Peyer's patch (tissue), 4 donors: ENCODE results near the gene CRTAC1. TPM values are rescaled to one million over a fixed set of nuclear protein-coding genes. Genes with fewer than 3 reads are reported as not detected.

Experiments
- DNase-seq, 3 donors: peaks; one replicate each; pipeline ENCODE4 v3.0.0-alpha.2; 2017 to 2019
- H3K27ac ChIP-seq, 4 donors: fragments of 200-600 bp; sonication (generic); one replicate each; pipeline ENCODE4 v1.5.1; 2016 to 2019
- H3K27me3 ChIP-seq, 2 donors: fragments of 200-600 bp; sonication (generic); one replicate each; pipeline ENCODE4 v1.5.1; 2019
- H3K36me3 ChIP-seq, 3 donors: fragments of 200-600 bp; sonication (generic); one replicate each; pipeline ENCODE4 v1.5.1; 2016 to 2019
- H3K4me1 ChIP-seq, 4 donors: fragments of 200-600 bp; sonication (generic); one replicate each; pipeline ENCODE4 v1.5.1; 2016 to 2019
- H3K4me3 ChIP-seq, 4 donors: fragments of 200-600 bp; sonication (generic); 1 replicate in 3 of 4; 2 replicates in 1 of 4; pipeline ENCODE4 v1.5.1; 2016 to 2019; ENCODE audit warnings: mild to moderate bottlenecking in 1 of 4
- H3K9me3 ChIP-seq, 4 donors: fragments of 200-600 bp; sonication (generic); one replicate each; pipeline ENCODE4 v1.5.1; 2016 to 2019; ENCODE audit warnings: mild to moderate bottlenecking in 1 of 4
- POLR2A ChIP-seq, 2 donors: fragments of 450-650 bp; IDR thresholded peaks; one replicate each; pipeline ENCODE4 v1.5.1; 2017; ENCODE audit warnings: antibody characterized with exemption in 2 of 2, mild to moderate bottlenecking in 2 of 2, moderate library complexity in 2 of 2
- total RNA-seq, 4 donors: library from RNA; depleted of rRNA; stranded (reverse); fragments of >200 nt; gene quantifications; one replicate each; pipeline ENCODE4 v1.1.0, GENCODE V29; 2016
- TF ChIP-seq, protein P1 (sequence below), 6 experiments: fragments of 450-650 bp in 4 of 6; fragments of 200-600 bp in 2 of 6; sonication (generic) in 1 of 6; IDR thresholded peaks; one replicate each; pipeline ENCODE4 v1.5.1; 2017 to 2019; ENCODE audit warnings: antibody characterized with exemption in 6 of 6, mild to moderate bottlenecking in 3 of 6, moderate library complexity in 1 of 6

Gene CRTAC1
- total RNA-seq, 4 donors from 2014 or later = 0.53 TPM; not detected in 3

DNA sequence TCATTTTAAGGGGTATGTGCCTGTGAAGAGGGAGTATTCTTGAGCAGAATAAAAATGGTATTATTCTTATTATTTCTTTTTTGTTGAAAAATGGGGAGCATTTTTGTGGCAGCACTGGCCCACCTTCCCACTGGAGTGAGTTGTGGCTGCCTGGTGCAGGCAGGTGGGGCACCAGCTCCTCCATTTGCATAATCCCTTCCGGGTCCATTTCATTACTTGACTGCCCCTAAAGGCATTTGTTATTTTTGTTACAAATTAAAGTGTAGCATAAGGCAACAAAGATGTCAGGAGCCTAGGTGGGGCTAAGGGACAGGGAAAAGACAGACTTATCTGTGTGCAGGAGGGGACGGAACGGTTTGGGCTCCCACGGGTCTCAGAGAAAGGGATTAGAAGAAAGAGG, 154.0 kb downstream of the CRTAC1 start:
- H3K4me3 ChIP-seq = no peak overlapping the region
- no peaks in the 10 kb centered on the region for H3K4me1 ChIP-seq
- no peak overlapping the region for H3K27ac ChIP-seq

DNA sequence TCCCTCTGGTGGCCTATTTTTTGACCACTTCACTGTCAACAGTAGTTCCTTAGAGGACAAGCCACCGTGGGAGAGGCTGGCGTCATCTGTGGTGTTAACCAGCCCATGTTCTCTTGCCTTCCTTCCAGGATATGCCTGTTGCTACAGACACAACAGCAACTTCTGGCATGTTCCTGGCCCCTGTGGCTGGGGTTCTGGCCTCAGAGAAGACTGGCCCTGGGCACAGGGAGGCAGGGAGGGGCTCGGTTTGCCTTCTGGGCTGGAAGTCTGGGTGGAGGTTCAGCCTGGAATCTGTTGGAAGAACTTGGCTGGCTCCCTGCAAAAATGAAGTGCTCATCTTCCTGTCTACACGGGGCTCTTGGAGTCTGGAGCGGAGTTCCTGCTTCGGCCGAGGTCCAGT, 155.0 kb downstream of the CRTAC1 start:
- H3K27ac ChIP-seq = no peak overlapping the region
- no peaks in the 10 kb centered on the region for H3K4me1 ChIP-seq
- H3K27me3 ChIP-seq = no peaks in the 10 kb centered on the region
- DNase-seq = no peak
- H3K4me3 ChIP-seq = no peak overlapping the region
- no peaks in the 10 kb centered on the region for H3K9me3 ChIP-seq
- no peak for TF ChIP-seq POLR2A (IDR thresholded peaks at IDR 0.05)
- TF ChIP-seq, protein P1, sequence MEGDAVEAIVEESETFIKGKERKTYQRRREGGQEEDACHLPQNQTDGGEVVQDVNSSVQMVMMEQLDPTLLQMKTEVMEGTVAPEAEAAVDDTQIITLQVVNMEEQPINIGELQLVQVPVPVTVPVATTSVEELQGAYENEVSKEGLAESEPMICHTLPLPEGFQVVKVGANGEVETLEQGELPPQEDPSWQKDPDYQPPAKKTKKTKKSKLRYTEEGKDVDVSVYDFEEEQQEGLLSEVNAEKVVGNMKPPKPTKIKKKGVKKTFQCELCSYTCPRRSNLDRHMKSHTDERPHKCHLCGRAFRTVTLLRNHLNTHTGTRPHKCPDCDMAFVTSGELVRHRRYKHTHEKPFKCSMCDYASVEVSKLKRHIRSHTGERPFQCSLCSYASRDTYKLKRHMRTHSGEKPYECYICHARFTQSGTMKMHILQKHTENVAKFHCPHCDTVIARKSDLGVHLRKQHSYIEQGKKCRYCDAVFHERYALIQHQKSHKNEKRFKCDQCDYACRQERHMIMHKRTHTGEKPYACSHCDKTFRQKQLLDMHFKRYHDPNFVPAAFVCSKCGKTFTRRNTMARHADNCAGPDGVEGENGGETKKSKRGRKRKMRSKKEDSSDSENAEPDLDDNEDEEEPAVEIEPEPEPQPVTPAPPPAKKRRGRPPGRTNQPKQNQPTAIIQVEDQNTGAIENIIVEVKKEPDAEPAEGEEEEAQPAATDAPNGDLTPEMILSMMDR (IDR thresholded peaks at IDR 0.05) = no peak
- no peaks in the 10 kb centered on the region for H3K36me3 ChIP-seq

More for the DNA sequence above, 154.0 kb downstream of the CRTAC1 start:
- no peaks in the 10 kb centered on the region for H3K27me3 ChIP-seq
- no peaks in the 10 kb centered on the region for H3K9me3 ChIP-seq
- H3K36me3 ChIP-seq = no peaks in the 10 kb centered on the region
- no peak for DNase-seq
- no peak for TF ChIP-seq POLR2A (IDR thresholded peaks at IDR 0.05)
- TF ChIP-seq, protein P1 (IDR thresholded peaks at IDR 0.05) = no peak

DNA sequence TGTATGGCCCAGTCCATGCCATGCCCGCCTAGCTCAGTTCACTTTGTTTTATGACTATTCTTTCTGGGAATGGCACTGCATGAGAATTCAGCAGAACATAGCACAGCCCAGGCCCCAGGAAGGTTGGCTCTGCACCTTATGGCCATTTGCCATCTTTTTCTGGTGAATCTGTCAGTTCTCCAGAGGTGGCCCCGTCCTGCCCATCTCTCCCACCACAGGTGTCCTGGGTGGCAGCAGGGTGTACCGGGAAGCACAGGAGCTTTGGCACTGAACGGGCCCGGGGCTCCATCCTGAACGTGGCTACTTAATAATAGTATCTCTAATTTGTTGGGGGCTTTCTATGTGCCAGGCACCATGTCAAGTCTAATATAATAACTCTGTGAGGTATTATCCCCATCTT, 156.1 kb downstream of the CRTAC1 start:
- Histone ChIP-seq H3K4me1 (peaks cover 0 to under 1% (median 0%) of the 10 kb centered on the region in 4 donors), H3K27ac (no peak overlapping the region), H3K36me3 (no peaks in the 10 kb centered on the region), H3K27me3 (no peaks in the 10 kb centered on the region), H3K9me3 (no peaks in the 10 kb centered on the region), H3K4me3 (no peak overlapping the region)
- no peak for DNase-seq
- TF ChIP-seq POLR2A (IDR thresholded peaks at IDR 0.05) = no peak
- TF ChIP-seq, protein P1 (IDR thresholded peaks at IDR 0.05) = no peak

DNA sequence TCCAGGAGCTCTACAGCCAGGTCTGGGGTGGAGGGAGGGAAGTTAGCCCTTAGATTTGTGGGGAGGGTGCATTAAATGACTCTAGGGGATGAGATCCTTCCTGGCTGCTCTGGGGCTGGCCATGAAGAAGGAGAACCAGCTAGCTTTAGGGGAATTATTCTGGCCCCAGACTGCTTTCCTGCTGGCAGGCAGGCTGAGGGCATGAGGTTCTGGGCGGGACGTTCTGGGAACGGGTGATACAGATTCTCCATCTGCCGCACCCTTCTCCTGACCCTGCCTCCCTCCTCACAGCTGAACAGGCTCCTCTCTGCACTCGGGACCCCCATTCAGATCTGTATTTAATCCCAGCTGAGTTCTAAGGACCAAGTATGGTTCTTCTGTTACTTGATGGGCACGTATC, 156.9 kb downstream of the CRTAC1 start:
- TF ChIP-seq POLR2A (IDR thresholded peaks at IDR 0.05) = no peak
- TF ChIP-seq, protein P1 (IDR thresholded peaks at IDR 0.05) = no peak
- Histone ChIP-seq H3K4me1 (peaks cover 0 to 5% (median 5%) of the 10 kb centered on the region in 4 donors), H3K36me3 (no peaks in the 10 kb centered on the region), H3K4me3 (no peak overlapping the region), H3K9me3 (no peaks in the 10 kb centered on the region), H3K27me3 (no peaks in the 10 kb centered on the region), H3K27ac (no peak overlapping the region)
- DNase-seq = no peak

DNA sequence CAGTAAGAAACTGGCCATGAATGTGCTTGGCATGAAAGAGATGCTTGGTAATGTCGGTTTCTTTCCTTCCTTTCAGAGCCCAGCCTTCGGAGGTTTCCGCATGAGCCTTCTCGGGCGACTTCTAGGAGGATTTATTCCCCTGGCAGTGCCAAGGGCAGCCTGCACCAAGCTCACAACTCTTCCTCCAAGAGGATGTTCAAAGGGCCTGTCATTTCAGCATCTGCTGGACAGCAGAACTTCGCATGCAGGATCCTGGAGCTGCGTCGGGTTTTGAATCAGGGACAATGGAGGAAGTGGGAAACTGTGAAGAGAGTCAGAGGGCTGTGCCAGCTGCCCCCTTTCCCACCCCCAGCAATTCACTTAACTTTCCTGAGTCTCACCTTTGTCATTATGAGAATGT, 159.4 kb downstream of the CRTAC1 start:
- Histone ChIP-seq H3K4me1 (peaks cover 0 to 5% (median 5%) of the 10 kb centered on the region in 4 donors), H3K9me3 (no peaks in the 10 kb centered on the region), H3K4me3 (no peak overlapping the region), H3K27ac (no peak overlapping the region), H3K27me3 (no peaks in the 10 kb centered on the region), H3K36me3 (no peaks in the 10 kb centered on the region)
- no peak for DNase-seq
- no peak for TF ChIP-seq POLR2A (IDR thresholded peaks at IDR 0.05)
- TF ChIP-seq, protein P1 (IDR thresholded peaks at IDR 0.05) = no peak
